ENCODE results near the gene ITPK1. TPM values are rescaled to one million over a fixed set of nuclear protein-coding genes. Genes with fewer than 3 reads are reported as not detected.
A peak's percentile ranks its signal among the peaks of the same experiment; 100 is the strongest.

ITPK1 gene
- total and polyA plus RNA-seq, 2 experiments from 2014 or later, result 18.7 to 35.0 TPM

GRCh38 chr14:93076755-93077154 is 39.0 kb downstream of the ITPK1 start:
- 0 out of 2 replicates have a peak, but pooled peaks cover 16% of the 10 kb centered on the region for H3K79me2 ChIP-seq (ENCODE audit: insufficient read depth)
- no peaks in the 10 kb centered on the region for H4K20me1 ChIP-seq (ENCODE audit: insufficient read depth)
- H2AFZ ChIP-seq, result no peak overlapping the region
- no peak for TF ChIP-seq EZH2phosphoT487 (IDR thresholded peaks at IDR 0.05; ENCODE audit: insufficient read depth, low read depth)
- TF ChIP-seq EZH2 (IDR thresholded peaks at IDR 0.05; ENCODE audit: insufficient read depth, poor library complexity, severe bottlenecking), result no peak
- H3K36me3 ChIP-seq (ENCODE audit: low read depth), result no peaks in the 10 kb centered on the region
- 98% methylated on average over 5 to 10 of the region's 10 CpGs for WGBS, 2 experiments (ENCODE audit: low coverage in 1 of 2, low lambda C conversion rate in 2 of 2, missing lambda C conversion rate in 2 of 2)
- peaks cover 42% of the 10 kb centered on the region for H3K4me1 ChIP-seq (ENCODE audit: insufficient read depth)
- no peak overlapping the region for H3K4me3 ChIP-seq
- H3K9me2 ChIP-seq (ENCODE audit: insufficient read depth), result no peaks in the 10 kb centered on the region
- in situ Hi-C loops (cut with MboI), result no loop called here
- no peaks in the 10 kb centered on the region for H3K27me3 ChIP-seq (replicated peaks; ENCODE audit: insufficient read depth)
- H3K9ac ChIP-seq, result no peak overlapping the region
- no peak overlapping the region for H3K27ac ChIP-seq
- no peak overlapping the region for H3K4me2 ChIP-seq (ENCODE audit: unreplicated experiment)
- H3F3A ChIP-seq (ENCODE audit: insufficient read depth), result 0 out of 2 replicates have a peak, but pooled peaks cover 4% of the 10 kb centered on the region
- no peaks in the 10 kb centered on the region for H3K9me3 ChIP-seq (ENCODE audit: low read depth)
- no peak for DNase-seq

DNA sequence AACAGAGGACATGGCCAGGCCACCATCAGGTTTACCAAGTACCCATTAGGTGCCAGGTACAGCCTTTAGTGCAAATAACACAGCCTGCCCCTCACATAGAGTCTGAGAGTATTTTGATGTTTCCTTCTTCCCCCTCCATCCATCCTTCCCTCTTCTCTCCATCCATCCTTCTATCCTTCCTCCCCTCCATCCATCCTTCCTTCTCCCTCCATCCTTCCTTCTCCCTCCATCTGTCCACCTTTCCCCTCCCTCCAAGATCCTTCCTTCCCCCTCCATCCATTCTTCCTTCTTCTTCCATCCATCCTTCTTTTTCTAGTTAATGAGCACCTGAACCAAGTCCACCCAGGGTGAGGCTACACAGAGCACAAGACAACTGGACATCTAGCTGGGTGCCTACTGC is 39.8 kb downstream of the ITPK1 start:
- Histone ChIP-seq H3K4me3 (no peak overlapping the region), H3K79me2 (ENCODE audit: insufficient read depth) (0 out of 2 replicates have a peak, but pooled peaks cover 16% of the 10 kb centered on the region), H3K27me3 (replicated peaks; ENCODE audit: insufficient read depth) (no peaks in the 10 kb centered on the region), H3K27ac (no peak overlapping the region), H3K9me2 (ENCODE audit: insufficient read depth) (no peaks in the 10 kb centered on the region), H3K9ac (no peak overlapping the region), H3K4me2 (ENCODE audit: unreplicated experiment) (no peak overlapping the region), H4K20me1 (ENCODE audit: insufficient read depth) (no peaks in the 10 kb centered on the region), H3K4me1 (ENCODE audit: insufficient read depth) (peaks cover 42% of the 10 kb centered on the region), H3K9me3 (ENCODE audit: low read depth) (no peaks in the 10 kb centered on the region), H2AFZ (no peak overlapping the region), H3F3A (ENCODE audit: insufficient read depth) (0 out of 2 replicates have a peak, but pooled peaks cover 4% of the 10 kb centered on the region), H3K36me3 (ENCODE audit: low read depth) (no peaks in the 10 kb centered on the region)
- in situ Hi-C loops (cut with MboI), result no loop called here
- no peak for DNase-seq
- TF ChIP-seq EZH2phosphoT487 (IDR thresholded peaks at IDR 0.05; ENCODE audit: insufficient read depth, low read depth) (no peak), EZH2 (IDR thresholded peaks at IDR 0.05; ENCODE audit: insufficient read depth, poor library complexity, severe bottlenecking) (no peak)

- Histone ChIP-seq H3K4me1 (ENCODE audit: insufficient read depth) (peaks cover 38% of the 10 kb centered on the region), H3K4me2 (ENCODE audit: unreplicated experiment) (peak overlapping the region; percentile 35), H3K27me3 (replicated peaks; ENCODE audit: insufficient read depth) (no peaks in the 10 kb centered on the region), H3K9me3 (ENCODE audit: low read depth) (no peaks in the 10 kb centered on the region), H3F3A (ENCODE audit: insufficient read depth) (no peaks in the 10 kb centered on the region), H3K4me3 (no peak overlapping the region), H3K36me3 (ENCODE audit: low read depth) (no peaks in the 10 kb centered on the region), H3K9me2 (ENCODE audit: insufficient read depth) (no peaks in the 10 kb centered on the region), H3K9ac (no peak overlapping the region), H2AFZ (no peak overlapping the region), H3K79me2 (ENCODE audit: insufficient read depth) (0 out of 2 replicates have a peak, but pooled peaks cover 10% of the 10 kb centered on the region), H3K27ac (no peak overlapping the region), H4K20me1 (ENCODE audit: insufficient read depth) (no peaks in the 10 kb centered on the region)
- in situ Hi-C loops (cut with MboI), result no loop called here
- WGBS, 2 experiments (ENCODE audit: low coverage in 1 of 2, low lambda C conversion rate in 2 of 2, missing lambda C conversion rate in 2 of 2), result 69 to 70% methylated on average over 19 of the region's 19 CpGs
- TF ChIP-seq EZH2phosphoT487 (IDR thresholded peaks at IDR 0.05; ENCODE audit: insufficient read depth, low read depth) (no peak), EZH2 (IDR thresholded peaks at IDR 0.05; ENCODE audit: insufficient read depth, poor library complexity, severe bottlenecking) (no peak)
- DNase-seq, result peak; percentile 79
These were observed 41.6 kb downstream of the ITPK1 start for GRCh38 chr14:93073910-93074769.

DNA sequence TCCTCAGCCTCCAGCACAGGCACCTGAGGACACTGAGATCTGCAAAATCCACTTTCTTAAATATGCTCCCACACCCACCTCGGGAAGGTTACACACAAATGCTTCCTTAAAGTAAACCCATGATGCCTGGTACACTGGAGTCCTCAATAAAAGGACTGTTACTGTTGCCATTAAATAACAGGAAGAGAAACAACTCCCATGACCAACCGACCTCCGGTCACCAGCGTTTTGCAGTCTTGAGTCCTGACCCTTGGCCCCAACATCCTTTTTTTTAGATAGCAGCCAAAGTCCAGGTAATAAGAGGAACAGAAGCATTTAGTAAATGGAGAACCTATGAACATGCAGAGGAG is 42.4 kb downstream of the ITPK1 start:
- peaks cover 30% of the 10 kb centered on the region for H3K4me1 ChIP-seq (ENCODE audit: insufficient read depth)
- in situ Hi-C loops (cut with MboI), result no loop called here
- no peak overlapping the region for H3K4me3 ChIP-seq
- H2AFZ ChIP-seq, result no peak overlapping the region
- H3K36me3 ChIP-seq (ENCODE audit: low read depth), result no peaks in the 10 kb centered on the region
- H3K4me2 ChIP-seq (ENCODE audit: unreplicated experiment), result no peak overlapping the region
- H4K20me1 ChIP-seq (ENCODE audit: insufficient read depth), result no peaks in the 10 kb centered on the region
- no peaks in the 10 kb centered on the region for H3F3A ChIP-seq (ENCODE audit: insufficient read depth)
- no peak overlapping the region for H3K27ac ChIP-seq
- no peak for DNase-seq
- H3K79me2 ChIP-seq (ENCODE audit: insufficient read depth), result 0 out of 2 replicates have a peak, but pooled peaks cover 8% of the 10 kb centered on the region
- H3K9me3 ChIP-seq (ENCODE audit: low read depth), result no peaks in the 10 kb centered on the region
- no peaks in the 10 kb centered on the region for H3K9me2 ChIP-seq (ENCODE audit: insufficient read depth)
- H3K27me3 ChIP-seq (replicated peaks; ENCODE audit: insufficient read depth), result no peaks in the 10 kb centered on the region
- no peak overlapping the region for H3K9ac ChIP-seq
- no peak for TF ChIP-seq EZH2 (IDR thresholded peaks at IDR 0.05; ENCODE audit: insufficient read depth, poor library complexity, severe bottlenecking)
- no peak for TF ChIP-seq EZH2phosphoT487 (IDR thresholded peaks at IDR 0.05; ENCODE audit: insufficient read depth, low read depth)
- 94 to 97% methylated on average over 4 of the region's 4 CpGs for WGBS, 2 experiments (ENCODE audit: low coverage in 1 of 2, low lambda C conversion rate in 2 of 2, missing lambda C conversion rate in 2 of 2)

Measured in GM23248 (cell line).